Fibroblast of peridontal ligament (primary cell): Measurements from ENCODE around the gene CDH4.
"Not testable (repeated sequence)": the region's sequence is repeated elsewhere in the genome, so short reads cannot be mapped to it uniquely, and the experiment has no call there.

Source experiments
- DNase-seq: peaks from one replicate; pipeline ENCODE4 v3.0.0-alpha.2; 2010; ENCODE audit errors: extremely low read depth

CDH4 gene

DNA sequence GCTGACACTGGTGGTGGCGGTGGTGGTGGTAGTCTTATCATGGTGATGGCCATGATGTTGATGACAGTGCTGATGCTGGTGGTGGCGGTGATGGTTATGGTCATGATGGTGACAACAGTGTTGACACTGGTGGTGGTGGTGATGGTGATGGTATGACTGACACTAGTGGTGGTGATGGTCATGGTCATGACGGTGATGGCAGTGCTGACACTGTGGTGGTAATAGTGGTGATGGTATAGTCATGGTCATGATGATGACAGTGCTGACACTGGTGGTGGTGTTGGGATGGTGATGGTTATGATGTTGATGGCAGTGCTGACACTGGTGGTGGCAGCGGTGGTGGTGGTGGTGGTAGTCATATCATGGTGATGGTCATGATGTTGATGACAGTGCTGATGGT is 205.7 kb downstream of the CDH4 start:
- DNase-seq: no peak

DNA sequence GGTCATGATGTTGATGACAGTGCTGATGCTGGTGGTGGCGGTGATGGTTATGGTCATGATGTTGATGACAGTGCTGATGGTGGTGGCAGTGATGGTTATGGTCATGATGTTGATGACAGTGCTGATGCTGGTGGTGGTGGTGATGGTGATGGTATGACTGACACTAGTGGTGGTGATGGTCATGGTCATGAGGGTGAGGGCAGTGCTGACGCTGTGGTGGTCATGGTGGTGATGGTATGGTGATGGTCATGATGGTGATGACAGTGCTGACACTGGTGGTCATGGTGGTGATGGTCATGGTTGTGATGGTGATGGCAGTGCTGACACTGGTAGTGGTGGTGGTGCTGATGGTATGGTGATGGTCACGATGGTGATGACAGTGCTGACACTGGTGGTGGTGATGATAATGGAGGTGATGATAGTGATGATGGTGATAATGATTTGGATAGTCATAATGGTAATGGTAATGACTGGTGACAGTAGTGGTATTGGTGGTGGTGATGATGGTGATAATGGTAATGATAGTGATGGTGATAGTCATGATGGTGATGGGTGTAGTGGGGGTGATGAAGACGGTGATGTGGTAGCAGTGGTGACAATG is 206.2 kb downstream of the CDH4 start:
- no peak for DNase-seq

DNA sequence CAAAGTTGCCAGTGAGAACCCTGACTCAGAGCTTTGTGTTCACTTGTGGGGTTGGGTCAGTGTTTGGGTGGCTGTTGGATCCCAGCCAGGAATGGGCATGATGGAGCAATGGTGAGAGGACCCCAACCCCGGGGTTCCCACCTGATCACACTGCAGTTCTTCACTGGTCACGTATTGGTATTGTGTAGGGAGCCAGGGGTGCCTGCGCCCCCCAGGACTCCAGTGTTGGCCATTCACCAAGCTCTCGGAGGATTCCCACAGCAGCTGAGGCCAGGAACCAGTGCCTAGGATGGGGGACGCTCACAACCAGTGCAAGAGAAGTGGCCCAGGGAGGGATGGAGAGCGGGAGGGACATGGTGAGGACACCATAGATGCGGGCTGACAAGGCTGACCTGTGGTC is 207.2 kb downstream of the CDH4 start:
- DNase-seq: no peak

DNA sequence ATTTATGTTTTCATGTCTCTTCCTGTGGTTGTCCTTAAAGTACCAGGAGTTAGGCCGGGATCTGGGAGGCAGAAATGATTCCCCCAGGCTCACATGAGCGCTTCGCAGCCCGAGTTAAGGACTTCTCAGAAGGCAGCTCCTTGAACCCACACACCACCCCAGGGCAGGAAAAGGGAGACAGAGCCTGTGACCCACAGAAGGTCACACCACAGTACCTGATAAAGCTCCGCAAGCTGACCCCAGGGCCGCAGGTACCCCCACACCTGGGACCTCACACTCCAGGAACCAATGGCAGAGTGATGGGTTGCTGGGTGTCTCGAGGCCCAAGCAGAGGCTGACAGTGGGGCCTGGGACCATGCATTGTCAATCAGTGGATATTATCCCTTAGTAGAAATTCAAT is 207.6 kb downstream of the CDH4 start:
- DNase-seq: no peak

DNA sequence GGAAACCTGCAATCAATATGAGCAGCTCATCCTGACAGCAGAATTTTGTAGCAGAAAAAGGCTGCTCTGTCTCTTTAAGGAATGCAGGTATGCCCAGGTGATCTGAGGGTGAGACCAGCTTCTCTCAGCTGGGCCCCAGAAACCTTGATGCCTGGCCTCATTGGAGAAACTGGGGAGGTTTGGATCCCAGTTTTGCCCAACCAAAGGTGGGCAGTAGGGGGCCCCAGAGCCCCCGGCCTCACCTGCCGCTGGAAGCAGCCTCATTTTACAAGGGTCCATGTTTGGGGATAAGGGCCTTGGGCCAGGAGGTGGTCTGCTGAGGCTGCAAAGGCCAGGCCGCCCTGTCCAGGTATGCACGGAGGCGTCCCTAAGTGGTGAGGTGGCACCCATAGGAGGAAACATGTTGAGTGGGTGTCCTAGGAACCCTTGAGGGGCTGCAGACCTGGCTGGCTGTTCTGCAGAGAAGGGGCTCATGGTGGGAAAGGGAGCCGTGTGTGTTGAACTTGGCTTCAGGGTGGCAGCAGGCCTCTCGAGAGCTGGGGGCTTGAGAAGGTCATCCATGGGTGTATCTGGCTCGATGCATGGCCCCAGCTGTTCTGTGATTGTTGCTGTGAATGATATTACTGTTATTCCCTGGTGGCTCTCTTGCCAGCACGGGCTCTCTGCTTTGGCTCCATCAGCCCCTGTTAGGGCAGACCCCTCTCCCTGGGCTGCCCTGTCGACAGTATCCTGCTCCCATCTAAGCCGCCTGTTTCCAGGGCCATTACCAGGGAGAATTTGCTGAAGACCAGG is 208.4 kb downstream of the CDH4 start:
- DNase-seq: no peak

DNA sequence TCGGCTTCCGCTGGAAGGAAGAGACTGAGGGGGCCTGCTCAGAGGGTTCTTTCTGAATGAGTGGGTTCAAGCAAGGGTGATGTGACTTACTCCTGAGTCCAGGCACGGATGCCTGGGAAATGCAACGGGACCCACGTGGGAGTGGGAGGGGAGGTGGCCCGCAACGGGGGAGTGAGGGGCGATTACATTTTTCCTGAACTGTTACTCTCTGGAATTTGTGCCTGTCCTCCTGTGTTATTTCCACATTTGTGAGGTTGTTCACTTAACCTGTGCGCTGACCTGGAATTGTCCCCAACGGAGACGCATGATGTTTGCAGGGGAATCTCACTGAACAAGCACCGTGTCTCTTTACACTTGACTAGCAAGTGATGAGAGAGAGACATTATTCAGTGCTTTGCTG is 209.4 kb downstream of the CDH4 start:
- DNase-seq: no peak

DNA sequence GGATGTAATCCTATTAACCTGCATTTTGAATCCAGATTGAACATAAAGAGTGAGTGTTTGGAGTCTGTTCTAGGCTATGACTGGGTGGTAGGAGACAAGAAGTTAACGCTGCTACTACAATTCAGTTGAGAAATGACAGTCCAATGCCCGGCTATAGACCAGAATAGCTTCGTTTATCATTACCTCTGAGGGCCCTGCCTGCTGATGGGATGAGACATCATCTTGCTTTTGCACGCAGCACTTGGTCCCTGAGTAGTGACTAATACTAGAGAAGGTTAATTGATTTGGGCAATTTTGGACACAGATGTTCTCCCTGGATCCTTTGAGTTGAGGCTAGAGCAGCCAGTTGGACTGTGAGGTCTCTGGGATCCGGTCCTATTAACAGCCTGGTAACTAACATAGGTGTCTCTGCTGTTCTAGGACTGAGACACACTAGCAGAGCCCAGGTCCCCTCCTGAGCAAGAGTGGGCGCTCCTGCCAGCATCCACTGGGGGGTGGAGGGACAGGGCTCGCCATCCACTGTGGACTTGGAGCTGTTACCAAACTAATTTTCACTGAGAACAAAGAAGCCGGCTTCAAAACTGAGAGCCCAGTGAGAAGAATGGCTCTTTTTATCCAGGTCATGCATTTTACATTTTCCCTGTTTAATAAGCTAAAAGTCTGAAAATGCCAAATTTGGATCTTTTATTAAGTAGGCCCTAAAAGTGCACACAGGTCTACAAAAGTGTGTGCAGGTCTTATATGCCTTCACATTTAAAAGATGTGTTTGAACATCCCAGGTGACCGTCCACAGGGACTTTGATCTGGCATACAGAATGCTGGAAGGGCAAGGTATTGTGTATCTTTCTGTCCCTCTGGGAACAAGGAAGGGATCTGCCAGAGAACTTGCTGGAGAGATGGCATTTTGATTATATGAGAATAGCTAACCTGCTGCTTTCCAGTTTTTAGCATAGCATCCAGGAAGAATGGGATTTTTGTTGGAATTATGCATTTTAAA is 212.5 kb downstream of the CDH4 start:
- DNase-seq: no peak

DNA sequence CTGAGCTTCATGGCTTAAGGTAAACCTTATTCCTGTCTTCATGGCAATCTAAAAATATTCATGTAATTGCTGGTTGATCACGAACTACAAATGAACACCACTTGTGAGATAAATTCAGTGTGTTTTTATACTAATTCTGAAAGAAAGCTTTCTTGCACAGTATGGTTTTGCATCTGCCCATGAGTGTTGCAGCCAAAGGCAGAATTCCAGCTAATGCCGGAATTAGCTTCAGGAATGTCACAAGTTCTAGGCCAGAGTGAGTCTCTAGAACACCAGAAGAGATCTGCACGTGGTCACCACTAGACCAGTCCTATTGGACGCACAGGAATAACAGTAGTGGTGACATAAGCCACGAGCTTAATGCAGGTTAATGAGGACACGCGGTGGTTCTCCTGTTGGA is 223.7 kb downstream of the CDH4 start:
- DNase-seq: no peak

DNA sequence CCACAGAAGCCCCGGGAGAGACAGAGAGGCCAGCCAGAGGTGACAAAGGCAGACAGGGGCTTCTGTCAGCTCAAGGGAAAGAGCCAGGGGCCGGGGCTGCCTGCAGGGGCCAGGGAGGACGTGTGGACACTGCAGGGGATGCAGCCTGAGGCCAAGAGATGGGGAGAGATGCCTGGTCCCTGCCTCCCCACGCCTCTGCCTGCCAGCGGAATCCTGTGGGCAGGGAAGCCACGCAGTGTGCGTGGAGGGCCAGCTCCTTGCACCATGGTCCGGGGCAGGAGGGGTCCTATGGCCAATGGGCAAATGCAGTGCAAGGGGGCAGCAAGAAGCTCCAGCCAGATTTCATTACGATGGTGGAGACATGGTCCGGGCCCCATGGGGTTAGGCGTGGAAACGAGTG is 224.9 kb downstream of the CDH4 start:
- DNase-seq: no peak

DNA sequence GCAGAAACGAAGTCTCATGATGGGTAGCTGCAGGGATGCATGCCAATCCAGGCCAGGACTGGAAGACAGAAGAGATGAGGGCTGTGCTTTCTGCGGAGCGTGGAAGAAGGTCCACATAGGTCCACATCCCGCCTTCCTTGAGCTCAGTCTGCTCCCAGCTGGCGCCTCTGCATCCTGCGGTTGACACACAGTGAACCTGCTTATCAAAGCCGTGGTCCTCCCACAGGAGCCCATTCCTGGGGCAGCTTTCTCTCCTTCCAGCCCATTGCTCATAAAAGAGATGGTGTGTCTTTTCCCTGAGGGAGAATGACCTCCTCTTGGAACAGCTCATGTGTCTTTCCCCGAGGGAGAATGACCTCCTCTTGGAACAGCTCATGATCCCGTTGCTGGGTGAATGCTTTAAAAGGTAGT is 225.4 kb downstream of the CDH4 start:
- no peak for DNase-seq

DNA sequence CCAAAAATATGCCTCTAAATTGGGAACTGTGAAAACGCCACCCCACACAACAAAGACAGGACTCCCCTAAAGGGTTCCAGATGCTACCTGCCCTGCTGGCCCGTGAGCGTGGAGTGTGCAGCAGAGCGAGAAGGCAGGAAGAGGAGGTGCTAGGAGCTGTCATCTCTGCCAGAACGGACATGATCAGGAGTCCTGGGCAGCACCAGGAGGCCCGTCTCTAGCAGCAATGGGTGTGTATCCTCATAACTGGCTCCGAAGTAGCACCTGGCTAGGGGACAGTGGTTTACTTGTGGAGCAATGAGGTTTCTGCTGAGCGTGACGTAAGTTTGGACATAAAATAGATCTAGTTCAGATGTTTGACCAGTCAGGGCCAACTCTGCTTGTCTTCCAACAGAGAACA is 226.0 kb downstream of the CDH4 start:
- DNase-seq: no peak

DNA sequence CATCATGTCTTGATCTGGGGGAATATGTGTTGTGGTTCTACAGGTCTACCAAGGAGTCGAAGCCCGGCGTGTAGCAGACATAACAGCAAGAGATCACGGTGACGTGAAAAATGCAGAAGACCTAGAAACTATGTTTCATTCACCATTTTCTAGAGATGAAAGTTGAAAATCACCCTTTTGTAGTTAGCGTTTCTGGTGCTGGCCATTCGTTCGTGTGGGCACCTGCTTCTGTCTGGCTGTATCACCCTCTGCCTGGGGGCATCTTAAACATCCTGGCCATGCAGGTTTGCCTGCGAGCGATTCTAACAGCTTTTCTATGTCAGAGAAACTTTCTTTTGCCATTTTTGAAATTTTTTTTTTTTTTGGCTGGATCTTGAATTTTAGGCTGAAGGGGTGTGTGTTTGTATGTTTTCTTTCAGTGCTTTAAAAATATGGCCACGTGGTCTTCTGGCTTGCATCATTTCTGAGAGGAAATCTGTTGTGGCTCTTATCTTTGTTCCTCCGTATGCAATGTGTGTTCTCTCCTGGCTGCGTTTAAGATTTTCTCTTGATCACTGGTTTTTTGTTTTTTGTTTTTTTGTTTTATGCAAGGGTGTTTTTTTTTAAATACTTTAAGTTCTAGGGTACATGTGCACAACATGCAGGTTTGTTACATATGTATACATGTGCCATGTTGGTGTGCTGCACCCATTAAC is 226.7 kb downstream of the CDH4 start:
- DNase-seq: no peak

DNA sequence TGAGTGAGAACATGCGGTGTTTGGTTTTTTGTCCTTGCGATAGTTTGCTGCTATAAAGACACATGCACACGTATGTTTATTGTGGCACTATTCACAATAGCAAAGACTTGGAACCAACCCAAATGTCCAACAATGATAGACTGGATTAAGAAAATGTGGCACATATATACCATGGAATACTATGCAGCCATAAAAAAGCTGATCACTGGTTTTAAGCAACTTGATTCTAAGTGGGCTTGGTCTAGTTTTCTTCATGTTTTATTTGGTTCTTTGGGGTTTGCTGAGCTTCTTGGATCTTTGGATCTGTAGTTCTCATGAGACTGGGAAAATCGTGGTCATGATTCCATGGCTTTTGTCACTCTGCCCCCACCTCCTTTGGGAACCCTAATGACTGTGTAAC is 227.4 kb downstream of the CDH4 start:
- DNase-seq: not testable (repeated sequence)

DNA sequence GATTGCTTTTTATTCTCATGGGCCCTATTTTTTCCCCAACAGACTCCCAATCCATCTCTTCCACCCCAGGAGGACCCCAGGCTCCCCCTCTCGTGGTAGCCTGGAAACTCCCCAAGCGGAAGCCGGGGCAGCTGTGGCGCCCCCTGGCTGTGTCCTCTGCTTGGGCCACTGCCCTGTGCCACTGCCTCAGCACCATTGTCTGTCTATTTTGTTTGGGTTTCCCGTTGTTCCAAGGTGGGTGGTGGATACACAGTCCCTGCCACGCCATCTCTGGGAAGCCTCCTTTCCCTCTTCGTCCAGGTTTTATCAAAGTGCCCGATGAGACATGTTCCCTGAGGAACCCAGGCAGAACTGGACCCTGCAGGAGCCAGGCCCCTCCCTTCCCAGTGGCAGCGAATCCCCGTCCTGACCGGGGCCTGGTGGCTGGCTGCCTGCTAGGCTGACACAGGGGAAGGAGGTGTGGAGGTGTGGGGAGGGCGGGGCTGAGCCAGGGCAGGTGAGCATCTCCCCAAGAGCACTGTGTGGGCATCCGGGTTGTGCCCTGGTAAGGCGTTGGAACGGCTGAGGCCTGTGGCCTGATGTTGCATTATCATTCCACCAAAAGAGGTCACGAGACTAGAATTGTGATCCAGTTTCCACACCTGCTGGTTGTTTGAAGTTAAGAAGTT is 228.2 kb downstream of the CDH4 start:
- DNase-seq: no peak

DNA sequence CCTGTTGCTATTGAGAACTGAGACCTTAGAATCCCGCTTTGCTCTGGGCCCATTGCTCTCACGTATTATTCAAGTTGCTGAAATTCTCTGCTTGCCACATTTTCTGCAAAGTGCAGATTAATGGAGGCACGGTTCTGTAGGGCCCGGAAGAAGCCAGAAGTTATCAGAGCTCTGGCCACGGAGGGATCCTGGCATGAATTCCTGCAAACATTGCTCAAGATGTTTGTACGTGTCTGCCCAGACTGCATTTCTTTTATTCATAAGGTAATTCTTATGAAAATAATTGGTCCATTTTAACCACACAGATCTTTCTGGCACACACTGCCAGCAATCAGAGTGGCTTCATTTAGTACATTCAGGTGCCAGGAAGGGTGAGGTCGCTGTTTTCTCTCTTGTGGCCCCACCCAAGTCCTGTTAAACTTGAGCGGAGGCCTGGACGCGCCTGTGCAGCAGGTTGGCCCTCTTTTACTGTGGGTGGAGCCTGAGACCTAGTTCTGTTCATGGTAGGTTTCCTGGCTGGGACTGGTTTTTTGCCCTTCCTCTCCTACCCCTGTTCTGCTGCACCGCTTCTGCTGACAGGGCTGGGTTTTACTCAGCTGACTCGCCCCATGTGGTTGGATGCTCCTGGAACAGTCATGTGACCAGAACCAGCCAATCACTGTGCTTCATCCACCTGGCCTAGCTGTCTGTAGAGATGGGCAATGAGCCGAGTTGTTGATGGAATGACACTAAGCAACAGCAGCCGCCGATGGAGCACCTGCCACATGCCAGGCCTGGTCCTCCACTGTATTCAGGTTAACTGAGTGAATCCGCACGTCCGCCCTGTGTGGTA is 230.2 kb downstream of the CDH4 start:
- no peak for DNase-seq

DNA sequence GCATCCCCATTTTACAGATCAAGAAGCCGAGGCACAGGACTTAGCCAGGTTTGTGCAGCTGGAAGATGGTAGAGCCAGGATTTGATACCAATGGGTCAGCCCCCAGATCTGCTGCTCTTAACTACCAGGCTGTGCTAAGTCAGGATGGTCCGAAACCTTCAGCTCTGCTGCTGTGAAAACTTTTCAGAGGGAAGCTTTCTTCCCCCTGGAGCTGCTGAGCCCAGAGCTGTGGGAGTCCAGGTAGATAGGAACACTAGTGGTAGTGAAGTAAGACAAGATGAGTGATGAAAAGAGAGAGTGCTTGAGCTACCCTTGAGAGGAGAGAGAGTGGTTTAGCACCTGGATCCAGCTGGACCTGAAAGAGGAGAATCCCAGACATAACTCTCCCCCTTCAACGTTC is 230.8 kb downstream of the CDH4 start:
- no peak for DNase-seq

DNA sequence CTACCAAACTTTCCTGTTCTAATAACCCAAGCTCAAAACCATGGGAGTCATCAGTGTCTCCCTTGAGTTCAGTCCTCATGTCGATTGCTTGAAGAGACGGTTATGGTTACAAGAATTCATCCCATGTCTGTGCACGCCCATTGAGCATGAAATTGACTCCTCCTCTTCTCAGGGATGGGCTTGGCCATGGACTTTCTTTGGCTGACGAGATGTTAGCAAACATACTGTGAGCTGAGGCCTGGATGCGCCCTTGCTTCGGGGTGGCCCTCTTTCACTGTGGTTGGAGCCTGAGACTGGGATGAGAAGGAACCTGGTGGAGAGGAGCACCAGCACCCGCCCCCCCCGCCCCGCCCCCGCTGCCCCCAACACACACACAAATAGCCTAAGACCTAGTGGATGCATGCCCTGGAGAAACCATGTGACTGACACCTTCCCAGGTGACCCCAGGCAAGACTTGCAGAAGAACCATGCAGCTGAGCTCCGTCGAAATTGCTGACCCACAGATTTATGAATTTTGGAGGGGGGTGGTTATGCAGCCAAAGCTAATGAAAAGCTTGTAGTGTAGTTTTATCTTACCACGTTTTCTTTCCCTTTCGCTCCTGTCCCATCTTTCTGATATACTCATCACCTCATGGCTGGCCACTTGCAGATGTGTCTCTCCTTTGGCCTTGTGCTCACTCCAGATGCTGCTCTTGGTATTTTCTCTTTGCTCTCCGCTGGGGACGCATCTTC is 231.4 kb downstream of the CDH4 start:
- no peak for DNase-seq

DNA sequence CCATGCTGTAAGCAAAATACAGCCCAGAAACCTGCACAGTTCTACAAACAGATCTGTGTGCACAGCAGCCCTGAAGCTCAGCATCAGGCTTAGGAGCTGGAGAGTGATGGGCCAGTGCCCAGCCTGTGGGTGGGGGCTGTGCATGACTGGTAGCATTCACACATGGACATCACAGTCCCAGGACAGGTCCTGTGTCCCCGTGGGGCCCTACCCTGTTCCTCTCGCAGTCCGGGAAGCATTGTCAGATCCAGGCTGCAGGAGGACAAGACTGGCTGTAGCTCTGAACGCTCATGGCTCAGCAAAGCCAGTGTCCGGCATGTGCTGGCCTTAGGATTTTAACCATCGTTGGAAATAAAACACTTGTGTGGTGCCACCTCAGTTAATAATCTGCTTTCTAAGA is 234.1 kb downstream of the CDH4 start:
- no peak for DNase-seq

DNA sequence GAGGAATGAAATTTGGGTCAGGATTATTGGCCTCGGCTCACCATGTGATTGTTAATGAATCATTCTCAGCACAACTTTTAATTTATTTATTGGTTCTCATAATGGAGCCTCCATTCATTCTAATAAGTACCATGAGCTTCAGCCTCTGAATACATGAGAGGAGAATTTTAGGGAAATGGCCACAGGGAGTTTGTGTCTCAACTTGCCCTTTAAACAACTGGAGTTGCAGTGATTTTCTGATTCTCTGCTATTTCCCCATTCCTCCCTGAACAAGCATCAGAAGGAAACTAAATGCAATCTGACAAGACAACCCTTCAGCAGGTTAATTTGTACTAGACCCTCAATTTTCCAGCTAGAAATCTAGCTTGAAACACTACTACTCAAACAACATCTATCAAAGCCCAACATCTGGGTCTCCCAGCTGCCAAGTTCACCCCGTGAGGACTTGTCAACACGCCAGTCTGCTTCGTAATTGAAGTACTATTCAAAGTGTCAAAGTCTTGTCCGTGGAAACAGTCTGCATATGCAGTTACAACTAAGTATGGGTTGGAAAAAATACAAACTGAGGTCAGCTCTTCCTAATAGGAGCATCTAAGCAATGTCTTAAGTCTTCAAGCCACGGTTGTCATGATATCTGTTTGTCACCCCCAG is 235.4 kb downstream of the CDH4 start:
- no peak for DNase-seq
